ENCODE measurements around the gene MYOZ2.

MYOZ2 gene

DNA sequence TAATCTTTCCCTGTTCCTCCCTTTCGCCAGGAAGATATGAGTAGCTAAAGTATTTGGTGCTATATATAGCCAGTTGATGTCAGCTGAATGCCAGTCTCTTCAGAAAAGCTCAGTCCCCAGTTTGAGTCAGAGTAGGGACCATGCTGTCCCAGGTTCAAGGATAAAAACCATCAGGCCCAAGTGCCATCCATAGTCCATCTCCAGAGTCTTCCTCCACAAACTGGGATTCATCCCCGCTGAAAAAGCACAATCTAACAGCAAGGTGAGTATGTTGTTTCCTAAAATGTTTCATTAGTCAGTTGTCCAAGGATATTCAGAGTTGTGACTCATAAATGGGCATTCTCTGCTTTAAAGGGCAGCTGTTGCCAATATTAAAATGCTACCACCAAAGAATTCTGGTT, at the start of gene MYOZ2:
MYOZ2 (plus strand) TSS at position 112 of the 401 bp plus-strand sequence. CDS start 694 bp downstream, outside the sequence.
- peak; percentile 50 for DNase-seq (ENCODE audit: low spot score)

DNA sequence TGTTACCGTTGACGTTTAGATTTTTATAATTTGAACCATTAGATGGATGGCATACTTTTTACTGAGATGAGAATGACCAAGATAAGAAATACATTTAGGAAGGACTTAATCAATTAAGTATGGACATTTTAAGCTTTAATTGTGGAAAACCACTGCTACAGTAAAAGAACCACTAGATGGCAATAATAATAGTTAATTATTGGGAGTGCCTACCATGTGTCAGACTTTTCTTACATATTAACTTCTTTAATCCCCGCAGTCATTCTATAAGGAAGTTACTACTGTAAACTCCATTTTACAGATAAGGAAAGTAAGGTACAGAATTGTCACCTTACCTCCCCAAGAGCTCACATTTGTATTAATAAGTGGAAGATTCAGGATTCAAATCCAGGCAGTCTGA, 48.5 kb upstream of the MYOZ2 start:
- DNase-seq (ENCODE audit: low spot score): no peak

DNA sequence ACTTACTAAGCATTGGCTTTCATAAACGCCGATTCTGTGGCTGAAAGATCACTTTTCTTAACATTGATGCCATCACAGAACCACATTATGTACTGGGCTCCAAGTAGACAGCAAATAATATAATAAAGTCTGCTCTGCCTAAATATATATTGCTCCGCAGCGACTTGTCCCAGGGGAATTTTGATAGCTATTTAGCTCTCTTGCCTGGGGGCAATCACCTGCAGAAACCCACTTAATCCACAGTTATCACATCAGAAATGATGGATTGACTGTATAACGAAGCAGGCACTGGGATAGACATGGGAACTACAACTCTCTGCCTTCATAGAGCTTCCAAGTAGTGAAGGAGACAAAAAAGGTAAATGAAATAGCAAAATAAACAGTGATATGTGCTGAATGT, 48.0 kb upstream of the MYOZ2 start:
- DNase-seq (ENCODE audit: low spot score): no peak

DNA sequence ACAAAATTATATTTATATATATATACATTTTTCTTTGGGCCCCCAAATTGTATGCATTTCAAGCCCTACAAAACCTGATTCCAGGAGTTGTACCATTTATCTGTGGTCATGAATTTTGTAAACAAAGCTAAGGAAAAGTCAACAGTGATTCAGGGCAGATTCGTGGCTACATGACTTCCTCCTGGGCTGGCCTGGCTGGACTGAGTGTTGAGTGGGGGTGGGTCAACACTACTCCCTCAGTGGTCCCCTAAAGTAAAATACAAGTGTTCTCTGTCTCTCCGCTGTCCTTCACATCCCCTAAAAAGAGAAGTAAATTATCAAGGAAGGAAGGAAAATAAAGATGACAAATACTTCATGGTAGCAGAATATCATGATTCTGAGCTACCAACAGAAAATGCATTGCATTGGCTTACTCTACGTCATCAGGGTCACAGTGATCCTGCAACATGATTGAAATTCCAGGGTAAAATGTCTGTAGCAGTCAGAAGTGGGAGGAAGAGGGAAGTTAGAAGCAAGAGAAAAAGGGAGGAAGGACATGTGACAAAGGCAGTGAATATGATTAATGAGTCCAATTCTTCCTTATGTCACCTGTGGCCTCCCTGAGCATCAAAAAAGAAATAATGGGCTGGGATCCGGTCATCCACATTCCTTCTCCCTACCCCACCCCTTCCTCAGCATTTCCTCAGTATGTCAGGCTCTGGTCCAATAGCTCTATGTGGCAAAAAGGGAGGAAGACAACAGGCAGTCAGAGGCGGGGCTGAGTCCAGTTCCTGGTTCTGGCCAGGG, 42.4 kb upstream of the MYOZ2 start:
- peak; percentile 57 for DNase-seq (ENCODE audit: low spot score)

DNA sequence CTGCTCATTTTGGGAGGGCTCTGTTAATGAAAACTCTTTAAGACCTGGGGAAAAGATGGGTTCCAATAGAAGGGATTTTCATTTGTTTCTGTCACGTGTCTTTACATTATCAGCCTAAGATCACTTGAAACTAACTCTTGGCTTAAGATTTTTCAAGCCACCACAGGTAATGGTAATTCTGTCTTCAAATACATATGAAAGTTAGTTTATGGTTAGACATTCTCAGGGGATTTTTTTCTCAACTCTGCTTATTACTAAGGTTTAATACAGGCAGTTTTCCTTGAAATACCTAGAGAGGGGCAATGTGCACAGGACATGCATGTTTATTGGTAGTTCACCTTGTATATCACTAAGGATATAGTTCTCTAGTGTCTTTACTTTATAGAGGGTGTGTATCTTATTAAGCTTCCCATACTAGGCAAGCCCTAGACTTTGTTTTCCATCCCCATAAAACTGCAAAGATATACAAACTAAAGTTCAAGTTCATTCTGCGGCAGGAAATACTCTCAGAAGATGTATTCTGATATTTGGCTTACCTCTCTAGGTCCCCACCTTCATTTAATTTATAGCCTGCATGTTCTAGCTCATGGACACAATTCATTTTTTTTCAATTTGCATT, 38.2 kb upstream of the MYOZ2 start:
- no peak for DNase-seq (ENCODE audit: low spot score)

DNA sequence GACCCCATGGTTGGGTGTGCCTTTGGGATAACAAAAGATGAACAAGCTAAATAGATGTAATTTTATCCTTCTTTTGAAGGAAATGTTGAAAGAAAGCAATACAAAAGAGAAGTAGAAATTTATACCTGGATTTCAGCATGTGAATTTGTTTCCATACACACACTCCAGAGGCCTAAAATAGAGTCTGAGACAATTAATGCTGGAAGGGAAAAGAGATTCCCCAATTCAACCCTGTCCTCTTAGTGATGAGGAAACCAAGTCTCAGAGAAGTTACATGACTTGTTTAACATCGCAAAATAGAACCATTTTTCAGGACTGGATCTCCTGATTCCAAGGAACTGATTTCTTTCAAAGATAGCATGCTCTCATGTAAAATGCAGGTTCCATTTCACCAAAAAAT, 37.3 kb upstream of the MYOZ2 start:
- no peak for DNase-seq (ENCODE audit: low spot score)

DNA sequence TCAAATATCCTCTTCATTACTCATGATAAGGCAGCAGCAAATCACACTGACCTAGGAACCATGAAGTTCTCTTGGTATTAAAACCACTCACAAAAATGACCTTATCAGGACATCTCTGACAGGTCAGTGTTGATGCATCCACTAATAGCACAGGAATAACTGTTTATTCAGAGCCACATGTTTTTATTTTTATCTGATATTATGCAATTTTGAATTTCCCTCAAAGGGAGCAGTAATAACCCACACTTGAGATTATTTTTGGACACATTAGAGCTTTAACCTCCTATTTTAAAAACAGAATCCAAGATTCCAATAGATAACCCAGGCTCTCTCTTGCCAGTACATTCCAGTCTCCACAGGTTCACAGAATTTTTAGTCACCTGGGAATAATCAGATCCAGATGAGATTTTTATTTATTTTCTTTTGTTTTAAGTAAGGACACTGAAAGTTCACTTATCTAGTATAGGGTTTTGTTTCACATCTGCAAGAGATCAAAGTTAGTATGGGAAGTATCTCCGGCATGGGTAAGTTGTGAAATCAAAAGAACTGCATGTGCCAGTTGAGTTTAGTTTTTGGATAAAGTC, 36.3 kb upstream of the MYOZ2 start:
- no peak for DNase-seq (ENCODE audit: low spot score)

DNA sequence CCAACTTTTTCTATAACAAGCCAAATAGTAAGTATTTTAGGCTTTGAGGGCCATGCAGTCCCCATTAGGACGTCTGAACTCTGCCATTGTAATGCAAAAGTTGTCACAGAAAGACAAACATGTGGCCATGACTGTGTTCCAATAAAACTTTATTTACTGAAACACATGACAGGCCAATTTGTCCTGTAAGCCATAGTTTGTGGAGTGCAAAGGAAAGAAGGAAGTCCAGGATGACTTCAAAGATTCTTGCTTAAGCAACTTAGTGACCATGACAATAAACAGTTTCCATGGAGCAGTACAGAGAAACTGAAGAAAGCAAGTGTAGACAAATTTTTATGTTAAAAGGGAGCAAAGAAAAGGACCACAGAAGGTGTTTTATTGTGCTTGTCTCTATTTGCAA, 35.0 kb upstream of the MYOZ2 start:
- no peak for DNase-seq (ENCODE audit: low spot score)

DNA sequence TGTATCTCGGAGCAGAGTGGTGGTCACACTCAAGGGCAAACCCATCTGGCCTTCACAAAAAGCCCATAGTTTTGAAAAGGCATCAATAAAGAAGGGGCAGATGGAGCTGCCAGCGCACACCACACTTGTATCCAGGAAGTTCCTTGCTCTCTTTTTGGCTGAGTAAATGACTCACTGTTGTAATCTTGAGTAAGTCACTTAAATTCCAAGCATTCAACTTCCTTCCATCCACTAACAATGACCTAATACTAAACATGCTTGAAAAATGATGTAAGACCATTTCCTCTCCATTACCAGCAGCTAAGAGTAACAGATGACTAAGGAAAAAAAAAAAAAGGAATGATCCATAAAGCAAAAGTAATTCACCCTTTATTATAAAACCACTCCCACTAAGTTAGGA, 32.4 kb upstream of the MYOZ2 start:
- DNase-seq (ENCODE audit: low spot score): peak; percentile 100

DNA sequence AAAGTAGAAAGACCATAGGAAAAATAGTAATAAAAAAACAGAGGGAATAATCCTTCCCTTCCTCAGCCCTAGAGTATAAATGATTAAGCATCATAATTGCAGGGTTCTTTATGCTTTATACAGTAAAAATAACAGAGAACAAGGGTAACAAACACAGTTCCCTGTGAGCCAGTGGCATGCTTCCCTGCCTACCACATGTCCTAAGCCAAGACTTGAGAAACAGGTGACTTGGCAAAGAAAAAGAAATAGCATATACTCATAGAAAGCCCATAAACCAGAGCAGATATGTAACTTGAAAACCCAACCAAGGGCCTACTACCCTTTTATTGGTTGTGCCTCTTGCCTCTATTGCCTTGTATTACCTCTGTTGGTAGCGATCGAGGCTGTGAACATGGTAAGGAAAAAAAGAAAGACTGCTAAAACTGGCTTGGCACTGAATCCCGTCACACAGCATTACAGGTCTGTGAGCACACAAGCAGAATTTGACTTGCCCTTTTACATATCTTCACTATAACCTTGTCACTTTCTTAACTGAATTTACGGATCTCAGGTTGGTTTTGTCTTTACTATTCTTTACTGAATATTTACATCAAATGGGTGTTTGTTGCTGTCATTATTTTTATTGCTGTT, 30.9 kb upstream of the MYOZ2 start:
- no peak for DNase-seq (ENCODE audit: low spot score)

DNA sequence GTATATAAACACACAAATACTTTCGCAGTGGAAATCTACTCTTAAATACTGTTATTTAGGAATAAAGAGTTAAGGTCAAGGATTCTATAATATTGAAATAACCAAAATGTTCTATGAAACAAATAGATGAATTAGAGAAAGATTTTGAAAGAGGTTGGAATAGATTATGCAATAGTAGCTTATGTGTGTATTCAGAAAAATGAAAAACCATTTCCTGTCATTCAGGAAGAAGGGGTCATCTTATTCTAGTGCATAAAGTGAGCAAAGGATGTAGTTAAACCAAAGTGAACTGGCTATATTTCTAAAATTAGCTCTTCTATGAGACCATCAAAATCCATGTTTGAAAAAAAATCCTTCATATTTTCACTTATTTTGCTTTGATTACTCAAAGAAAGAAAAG, 30.0 kb upstream of the MYOZ2 start:
- DNase-seq (ENCODE audit: low spot score): no peak

DNA sequence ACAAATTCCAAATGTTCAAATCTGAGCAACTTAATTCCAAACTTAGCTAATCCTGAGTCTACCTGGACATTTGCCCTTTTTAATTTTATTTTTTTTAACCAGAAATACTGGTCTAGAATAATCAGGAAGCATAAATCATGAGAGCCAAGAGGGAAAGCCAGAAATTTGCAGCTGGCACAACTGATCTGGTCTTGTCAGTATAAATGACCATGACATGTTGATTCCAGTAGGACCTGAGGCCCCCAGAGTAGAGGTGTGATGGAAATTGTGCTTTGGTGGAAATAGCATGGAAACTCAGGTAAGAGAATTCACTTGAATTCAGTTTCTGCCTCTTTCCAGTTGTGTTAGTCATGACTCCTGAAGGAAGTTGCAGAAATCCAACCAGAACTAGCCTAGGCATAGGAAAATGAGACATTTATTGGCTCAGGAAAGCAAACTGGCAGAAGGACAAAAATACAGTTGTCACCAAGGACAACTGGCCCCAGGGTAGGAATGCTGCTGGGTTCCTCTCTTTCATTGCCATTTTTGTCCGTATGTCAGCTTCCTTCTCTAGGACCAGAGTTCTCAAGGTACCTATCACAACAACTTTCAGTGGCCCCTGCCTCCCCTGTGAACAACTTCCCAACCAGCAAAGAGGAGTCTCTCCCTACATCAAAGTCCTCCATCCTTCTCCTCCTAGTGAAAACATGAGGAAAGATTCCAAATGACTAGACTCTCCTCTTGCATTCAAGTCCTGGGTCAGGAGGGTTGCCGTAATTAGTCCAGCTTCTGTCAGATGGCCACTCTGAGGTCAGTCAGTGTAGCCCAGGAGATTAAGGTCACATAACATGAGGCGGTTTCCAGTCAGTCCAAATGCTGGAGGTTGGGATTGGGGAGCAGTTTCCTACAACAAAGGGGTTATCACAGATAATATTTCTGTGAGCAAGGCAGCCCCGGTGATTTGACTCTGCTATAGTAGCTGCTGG, 29.3 kb upstream of the MYOZ2 start:
- peak; percentile 47 for DNase-seq (ENCODE audit: low spot score)

DNA sequence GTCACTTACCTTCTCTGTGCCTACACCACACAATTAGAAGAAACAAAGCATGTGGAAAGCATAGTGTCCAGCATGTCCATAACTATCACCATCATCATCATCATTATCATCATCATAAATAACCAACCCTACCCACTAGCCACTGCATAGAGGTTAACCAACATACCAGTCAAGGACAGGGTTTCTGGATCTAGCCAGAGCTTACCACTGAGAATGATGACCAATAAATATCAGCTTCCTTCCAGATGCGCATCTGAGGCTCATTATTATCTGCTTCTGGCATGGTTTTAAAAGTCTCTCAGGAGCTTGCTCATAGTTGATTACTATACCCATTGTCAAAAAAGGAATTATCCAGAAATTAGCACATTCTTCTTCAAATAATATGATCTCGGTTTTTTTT, 25.5 kb upstream of the MYOZ2 start:
- DNase-seq (ENCODE audit: low spot score): no peak

DNA sequence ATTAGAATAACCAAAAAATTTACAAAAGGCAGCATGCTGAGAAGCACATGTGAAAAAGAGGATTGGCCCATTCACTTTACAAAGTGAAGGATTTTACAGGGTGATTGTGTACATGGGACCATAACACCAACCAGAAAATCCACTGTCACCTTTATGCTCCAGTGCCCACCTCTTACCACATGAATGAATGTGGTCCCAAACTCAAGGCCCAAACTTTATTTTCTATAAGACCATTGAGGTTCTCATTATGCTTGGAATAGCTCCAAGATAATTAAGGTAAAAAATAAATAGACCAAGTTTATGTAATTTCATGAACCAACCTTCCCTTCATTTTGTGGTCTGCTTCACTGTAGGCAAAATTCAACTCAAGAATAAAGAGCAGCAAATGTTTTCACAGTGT, 24.3 kb upstream of the MYOZ2 start:
- DNase-seq (ENCODE audit: low spot score): no peak

DNA sequence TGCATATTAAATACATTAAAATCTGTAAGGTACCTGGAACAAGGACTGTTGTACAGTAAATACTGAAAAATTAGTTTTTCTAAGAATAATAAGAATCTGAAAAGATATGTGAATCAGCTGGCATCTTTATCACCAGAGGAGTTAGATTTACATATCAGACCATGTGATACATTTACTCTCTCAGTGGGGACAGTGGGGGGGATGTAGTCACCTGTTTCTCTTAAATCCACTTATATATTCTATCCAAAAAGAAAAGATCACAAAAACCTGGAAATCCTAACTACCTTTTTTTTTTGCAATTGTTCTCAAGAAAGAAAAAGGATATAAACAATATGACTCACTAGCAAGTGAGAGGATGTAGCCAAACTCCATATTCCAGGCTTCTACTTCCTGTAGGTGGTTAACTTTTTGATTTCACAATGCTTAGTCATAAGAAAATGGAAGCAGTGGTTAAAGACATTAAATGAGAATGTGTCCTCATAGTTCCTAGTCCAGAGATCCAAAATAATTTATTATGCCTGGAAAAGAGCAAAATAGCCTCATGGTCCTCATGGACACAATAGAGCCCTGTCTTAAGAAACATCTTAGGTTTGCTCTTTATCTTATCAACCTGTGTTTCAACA, 22.5 kb upstream of the MYOZ2 start:
- peak; percentile 96 for DNase-seq (ENCODE audit: low spot score)

DNA sequence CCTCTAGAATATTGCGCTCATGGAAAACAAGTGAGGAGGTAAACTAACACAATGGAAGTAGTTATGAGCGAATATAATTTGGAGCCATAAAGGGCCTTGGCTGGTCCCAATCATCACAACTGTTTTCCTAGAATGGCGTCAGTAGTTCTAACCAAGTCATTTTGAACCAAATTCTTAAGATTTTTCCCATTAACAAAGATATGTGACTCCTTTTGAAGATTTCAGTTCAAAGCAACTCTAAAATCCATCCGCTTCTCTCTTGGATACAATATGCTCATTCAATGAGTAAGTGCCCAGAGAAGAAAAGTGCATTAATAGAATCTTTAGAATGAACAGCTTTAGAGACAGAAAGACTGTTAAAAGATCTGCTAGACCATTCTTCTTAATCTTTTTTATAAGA, 19.6 kb upstream of the MYOZ2 start:
- no peak for DNase-seq (ENCODE audit: low spot score)

DNA sequence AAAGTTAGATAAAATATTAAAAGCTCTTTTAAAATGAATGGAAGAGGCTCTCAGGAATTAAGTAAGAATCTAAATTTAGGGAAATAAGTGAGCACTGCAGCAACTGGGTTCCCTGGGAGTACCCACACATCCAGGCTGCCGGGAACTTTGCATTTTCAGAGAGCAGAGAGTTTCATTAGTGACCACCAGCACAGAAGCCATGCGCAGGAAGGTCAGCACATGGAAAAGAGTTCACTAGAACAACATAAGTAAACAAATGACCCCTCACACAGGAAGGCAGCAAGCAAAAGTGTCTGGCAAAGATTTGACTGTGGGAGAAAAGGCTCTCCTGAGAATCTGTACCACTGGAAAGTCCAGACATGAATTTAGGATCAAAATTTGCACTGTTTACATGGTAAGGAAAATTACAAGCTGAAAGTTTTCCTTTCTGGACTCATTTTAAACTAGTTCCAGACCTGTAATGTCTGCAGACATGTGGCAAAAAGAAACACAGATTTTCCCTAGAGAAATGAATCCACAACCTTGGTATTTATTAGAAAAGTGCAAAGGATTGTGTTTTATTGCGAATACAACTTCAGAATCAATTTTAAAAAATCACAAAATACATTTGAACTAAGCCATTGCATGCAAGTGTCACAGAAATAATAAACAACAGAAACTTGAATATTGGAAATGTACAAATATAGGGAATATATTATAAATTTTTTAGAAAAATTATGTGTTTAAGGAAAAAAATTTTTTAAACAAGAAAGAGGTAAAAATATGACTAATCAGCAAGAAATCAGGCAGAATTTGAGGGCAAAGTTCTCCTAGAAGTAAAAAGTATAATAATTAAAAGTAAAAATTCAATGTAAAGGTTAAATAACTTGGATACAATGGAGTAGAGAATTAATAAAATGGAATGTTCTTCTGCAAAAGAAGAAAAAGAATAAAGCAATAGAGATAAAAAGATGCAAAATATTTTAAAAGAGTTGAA, 18.4 kb upstream of the MYOZ2 start:
- no peak for DNase-seq (ENCODE audit: low spot score)

DNA sequence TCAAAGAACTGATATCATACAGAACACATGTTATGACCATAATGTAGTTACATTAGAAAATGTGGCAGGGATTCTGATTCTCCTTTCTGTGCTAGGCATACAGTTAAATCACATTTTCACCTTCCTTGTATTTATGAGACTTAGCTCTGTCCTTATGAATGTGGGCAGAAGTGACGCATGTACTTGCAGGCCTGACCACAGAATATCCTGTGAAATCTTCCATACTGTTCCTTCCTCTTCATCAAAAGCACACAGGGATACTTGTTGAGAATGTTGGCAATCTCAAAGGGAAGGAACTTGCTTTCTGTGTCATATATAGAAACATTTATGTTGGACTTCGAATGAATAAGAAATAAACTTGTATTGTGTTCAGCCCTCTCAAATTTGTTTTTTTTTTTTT, 17.2 kb upstream of the MYOZ2 start:
- peak; percentile 60 for DNase-seq (ENCODE audit: low spot score)

DNA sequence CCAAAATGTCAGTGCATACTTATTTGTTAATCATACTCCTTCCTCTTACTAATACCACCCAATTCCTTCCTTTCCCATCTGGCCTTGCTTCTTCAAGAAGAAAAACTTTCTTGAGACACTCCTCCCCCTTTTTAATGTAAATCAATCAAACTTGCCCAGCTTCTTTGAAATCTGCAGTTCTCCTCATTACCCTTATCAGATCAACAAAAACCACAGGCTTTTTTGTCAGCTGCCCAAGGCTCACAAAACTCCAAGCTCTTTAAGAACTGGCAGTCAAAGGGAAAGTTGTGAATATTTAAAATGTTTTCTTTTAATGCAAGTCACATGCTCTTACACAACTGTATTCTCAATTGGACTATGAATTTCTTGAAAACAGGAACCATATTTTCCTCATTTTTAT, 11.3 kb upstream of the MYOZ2 start:
- no peak for DNase-seq (ENCODE audit: low spot score)

DNA sequence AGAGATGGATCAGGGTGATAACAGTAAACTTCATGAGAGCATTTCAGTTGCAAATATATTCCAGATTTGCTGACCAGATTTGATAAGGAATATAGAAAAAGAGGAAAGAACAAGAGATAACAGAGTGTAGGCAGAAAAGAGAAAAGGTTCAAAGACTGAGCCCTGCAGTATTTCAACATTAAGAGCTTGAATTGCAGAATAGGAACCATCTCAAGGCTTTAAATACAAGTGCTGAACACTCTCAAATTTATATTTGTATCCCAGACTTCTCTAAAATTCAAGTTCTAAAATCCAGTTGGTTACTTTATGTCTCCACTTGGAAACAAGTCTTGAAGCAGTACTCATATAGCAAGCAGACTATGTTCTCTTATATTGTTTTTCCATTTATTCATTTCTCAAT, 9.7 kb upstream of the MYOZ2 start:
- DNase-seq (ENCODE audit: low spot score): no peak

Measured in kidney capillary endothelial cell (primary cell).